Middle frontal gyrus (tissue), 1 donor: Measurements from ENCODE around the gene CDK10.

Experiments
- DNase-seq: peaks from one replicate; pipeline ENCODE4 v3.0.0-alpha.2; 2015; ENCODE audit warnings: low spot score; ENCODE audit errors: extremely low spot score

Gene CDK10

DNA sequence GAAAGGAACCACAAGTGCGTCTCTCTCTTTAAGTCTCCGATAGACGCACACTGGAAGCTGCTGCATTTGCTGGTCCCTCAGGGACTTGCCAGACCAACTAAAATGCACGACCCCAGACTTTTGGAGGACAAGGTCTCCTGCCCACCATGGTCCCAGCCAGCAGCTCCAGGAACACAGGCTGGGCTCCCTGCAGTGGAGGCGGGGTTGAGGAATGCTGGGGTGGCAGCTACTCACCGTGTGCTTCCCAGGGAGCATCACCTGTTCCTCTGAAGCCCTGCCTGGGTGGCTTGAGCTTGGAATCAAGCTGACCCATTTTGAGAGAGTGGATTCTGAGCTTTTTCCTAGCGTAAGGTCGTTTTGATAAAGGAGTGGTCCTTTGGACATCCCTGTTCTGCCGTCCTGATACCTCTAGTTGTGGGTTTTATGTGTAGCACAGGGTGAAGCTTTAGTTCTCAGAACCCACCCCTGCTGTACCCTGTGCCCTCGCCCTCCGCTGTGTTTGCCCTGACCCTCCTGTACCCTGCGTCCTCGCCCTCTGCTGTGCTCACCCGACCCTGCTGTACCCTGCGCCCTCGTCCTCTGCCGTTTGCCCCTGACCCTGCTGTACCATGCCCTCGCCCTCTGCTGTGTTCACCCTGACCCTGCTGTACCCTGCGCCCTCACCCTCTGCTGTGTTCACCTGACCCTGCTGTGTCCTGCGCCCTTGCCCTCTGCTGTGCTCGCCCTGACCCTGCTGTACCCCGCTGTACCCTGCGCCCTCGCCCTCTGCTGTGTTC lies 45.8 kb downstream of the CDK10 start:
- DNase-seq = no peak

DNA sequence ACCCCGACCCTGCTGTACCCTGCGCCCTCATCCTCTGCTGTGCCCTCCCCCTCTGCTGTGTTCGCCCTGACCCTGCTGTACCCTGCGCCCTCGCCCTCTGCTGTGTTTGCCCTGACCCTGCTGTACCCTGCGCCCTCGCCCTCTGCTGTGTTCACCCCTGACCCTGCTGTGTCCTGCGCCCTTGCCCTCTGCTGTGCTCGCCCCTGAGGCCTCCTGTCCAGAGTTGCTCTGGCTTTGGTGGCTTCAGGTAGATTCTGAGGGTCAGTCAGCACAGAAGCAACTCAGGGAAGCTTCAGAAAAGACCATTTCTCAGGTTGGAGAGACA lies 46.4 kb downstream of the CDK10 start:
- no peak for DNase-seq

DNA sequence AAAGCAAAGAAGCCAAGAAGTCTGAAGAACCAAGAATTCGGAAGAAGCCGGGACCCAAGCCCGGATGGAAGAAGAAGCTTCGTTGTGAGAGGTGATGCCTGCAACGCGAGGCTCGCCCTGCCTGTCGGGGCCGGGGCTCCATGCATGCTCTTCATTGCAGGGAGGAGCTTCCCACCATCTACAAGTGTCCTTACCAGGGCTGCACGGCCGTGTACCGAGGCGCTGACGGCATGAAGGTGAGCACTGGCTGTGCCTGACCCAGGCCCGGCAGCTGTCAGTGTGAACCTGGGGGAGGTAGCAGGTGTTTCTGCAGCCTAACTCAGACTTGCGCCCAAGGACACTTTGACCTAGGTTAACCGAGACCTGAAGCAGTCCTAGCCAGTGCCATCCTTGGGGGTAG lies 46.8 kb downstream of the CDK10 start:
- no peak for DNase-seq

DNA sequence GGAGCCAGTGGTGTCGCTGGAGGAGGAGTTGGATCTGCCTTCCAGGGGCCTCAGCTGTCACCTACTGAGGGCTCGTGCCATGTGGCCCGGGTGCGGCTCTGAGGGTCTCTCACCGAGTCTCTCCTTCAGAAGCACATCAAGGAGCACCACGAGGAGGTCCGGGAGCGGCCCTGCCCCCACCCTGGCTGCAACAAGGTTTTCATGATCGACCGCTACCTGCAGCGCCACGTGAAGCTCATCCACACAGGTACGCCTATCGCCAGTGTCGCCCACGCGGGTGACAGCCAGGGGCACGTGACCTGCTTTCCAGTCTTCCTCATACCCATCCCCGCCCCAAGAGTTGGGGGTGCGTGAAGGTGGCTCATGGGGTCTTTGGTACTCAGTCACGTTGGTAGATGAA lies 47.3 kb downstream of the CDK10 start:
- no peak for DNase-seq

DNA sequence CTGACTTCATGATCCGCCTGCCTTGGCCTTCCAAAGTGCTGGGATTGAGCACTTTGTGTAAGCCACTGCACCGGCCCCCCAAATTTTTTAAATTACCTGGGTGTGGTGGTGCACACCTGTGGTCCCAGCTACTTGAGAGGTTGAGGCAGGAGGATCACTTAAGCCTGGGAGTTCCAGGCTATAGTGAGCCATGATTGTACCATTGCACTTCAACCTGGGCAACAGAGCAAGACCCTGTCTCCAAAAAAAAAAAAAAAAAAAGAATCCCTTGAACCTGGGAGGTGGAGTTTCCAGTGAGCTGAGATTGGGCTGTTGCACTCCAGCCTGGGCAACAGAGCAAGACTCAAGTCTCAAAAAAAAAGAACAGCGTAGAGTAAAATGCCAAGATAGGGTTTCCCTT lies 50.1 kb downstream of the CDK10 start:
- no peak for DNase-seq

DNA sequence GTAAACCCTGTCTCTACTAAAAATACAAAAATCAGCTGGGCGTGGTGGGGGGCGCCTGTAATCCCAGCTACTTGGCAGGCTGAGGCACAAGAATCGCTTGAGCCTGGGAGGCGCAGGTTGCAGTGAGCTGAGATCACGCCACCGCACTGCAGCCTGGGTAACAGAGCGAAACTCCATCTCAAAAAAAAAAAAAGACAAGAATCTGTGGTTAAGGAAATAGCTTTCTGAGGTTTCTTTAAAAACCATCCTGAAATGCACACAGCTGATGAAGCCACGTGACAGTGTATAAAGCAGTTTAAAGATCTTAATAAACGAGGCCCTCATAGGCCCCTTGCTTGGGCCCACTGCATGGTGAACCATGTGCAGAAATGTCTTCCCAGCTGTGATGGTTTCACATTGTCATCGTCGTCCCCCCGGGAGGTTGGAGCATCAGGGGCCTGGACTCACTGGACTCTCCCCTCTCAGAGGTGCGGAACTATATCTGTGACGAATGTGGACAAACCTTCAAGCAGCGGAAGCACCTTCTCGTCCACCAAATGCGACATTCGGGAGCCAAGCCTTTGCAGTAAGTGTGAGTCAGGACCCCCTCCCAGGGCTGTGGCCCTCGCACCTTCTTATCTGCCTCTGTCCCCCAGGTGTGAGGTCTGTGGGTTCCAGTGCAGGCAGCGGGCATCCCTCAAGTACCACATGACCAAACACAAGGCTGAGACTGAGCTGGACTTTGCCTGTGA lies 51.0 kb downstream of the CDK10 start:
- DNase-seq = no peak

DNA sequence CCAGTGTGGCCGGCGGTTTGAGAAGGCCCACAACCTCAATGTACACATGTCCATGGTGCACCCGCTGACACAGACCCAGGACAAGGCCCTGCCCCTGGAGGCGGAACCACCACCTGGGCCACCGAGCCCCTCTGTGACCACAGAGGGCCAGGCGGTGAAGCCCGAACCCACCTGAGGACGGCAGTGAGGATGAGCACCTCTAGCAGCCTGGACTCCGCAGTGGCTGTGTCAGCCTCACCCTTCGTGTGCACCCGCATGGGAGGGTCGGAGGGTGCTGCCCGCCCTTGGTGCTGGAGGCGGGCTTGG lies 51.5 kb downstream of the CDK10 start:
- no peak for DNase-seq

DNA sequence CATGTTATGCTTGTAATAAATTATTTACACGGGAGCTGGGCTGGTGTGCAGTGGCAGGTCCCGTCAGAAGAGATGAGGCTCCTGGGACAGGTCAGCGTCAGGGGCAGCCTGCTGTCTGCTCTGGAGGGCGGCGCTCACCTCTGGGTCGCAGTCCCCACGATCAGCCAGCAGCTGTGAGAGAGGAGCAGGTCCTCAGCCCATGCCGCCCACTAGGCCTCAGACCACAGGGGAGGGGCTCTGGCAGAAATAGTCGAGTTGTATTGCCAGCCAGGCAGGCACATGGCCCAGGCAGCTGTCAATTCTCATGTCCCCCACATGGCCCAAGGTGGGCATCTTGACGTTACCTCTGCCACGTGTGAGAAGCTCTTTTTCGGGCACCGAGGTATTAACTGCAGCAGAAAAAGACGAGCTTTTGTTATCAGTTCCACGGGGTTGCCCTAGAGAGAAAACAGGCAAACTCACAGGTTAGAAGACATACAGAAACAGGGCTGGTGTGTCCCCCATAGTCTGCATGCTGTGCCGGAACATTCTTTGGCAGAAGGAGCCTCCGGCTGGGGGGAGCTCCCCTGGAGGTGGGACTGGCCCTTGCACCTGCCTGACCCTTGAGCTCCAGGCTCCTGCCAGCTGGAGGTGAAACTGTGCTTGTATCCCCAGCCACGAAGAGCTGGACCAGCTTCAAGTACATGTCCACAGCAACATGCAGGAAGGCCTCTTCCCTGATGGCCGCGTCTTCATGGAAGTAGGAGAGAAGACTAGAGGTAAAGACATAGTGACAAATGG lies 52.2 kb downstream of the CDK10 start:
- DNase-seq = no peak

DNA sequence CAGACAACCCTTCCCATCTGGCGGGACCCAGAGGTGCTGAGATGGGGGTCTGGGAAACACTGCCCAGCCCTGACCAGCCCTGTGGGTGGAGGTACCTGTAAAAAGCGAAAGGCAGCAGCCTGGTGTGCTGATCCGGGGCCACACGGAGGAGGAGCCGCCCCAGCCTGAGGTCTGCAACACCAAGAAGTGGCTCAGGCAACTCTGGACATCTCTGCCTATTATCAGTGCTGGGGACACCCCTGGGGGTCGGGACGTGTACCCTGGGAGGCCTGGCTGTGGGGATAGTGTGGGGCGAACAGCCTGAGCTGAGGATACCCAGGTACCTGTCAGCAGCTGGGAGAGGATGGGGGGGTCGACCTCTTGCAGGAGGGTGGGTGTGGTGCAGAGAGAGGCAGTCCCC lies 52.9 kb downstream of the CDK10 start:
- no peak for DNase-seq

DNA sequence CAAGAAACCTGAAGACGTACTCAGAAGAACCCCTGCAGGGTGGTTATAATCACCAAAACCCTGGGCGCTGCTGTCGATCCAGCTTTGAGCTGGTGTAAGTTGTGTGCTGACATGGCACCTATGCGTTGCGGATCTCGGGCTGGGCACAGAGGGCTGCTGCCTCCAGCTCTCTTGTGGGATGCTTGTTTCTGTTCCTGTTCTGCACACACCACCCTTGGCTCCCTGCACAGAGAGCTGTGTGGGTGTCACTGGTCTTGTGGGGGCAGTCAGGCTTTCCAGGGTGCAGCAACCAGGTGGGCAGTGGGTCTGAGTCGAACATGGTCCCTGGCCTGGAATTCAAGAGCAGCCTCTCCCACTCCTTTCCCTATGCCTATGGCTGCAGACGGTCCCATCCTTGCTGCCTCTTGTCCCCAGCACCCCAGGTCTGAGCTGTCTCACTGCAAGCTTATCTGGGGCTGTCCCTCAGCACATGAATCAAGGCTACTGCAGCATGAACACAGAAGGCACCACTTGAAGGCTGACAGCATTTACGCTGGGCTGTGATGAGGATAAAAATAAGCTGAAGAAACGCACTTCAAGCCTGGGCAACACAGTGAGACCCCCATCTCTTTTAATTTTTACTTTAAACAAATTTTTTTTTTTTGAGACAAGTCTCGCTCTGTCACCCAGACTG lies 55.0 kb downstream of the CDK10 start:
- DNase-seq = no peak

DNA sequence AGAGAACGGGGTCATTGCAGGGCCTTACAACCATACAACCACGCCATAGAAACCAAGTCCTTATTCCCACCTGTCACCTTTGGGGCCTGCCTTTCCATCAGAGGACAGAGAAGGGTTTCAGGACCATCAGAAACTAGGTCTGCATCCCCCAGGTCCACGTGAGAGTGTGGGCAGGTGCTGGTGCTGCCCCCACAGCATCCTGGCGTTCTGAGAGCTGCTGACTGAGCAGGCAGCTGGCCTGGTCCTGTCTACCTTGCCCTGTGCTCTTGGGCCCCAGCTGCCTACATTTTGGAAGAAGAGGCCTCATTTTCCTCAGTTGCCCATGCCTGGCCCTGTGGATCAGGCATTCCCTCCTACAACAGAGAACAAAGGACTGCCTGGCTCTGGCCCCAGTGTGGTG lies 56.5 kb downstream of the CDK10 start:
- no peak for DNase-seq

DNA sequence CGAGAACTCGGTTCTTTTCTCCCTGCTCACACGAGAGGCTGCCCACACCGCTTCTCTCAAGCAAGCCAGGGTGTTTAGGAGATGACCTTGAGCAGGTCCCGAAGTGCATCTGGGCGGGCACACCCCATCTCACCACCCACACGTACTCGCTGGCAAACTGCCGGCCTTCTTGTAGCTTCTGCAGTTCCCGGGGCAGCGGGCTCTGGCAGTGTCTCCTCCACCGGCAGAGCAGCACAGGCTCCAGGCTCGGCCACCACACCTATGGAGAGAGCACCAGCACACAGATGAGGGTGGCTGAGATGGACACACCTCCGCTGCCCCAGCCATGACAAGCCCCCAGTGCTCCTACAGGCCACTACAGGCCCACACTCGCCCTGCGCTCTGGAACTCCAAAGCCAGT lies 58.3 kb downstream of the CDK10 start:
- DNase-seq = no peak
